Measurements from ENCODE around the gene TRAK1. TPM values are rescaled to one million over a fixed set of nuclear protein-coding genes. Genes with fewer than 3 reads are reported as not detected.

The TRAK1 gene
- total RNA-seq, 4 donors from 2014 or later = 37.4 to 89.5 (median 53.0) TPM

DNA sequence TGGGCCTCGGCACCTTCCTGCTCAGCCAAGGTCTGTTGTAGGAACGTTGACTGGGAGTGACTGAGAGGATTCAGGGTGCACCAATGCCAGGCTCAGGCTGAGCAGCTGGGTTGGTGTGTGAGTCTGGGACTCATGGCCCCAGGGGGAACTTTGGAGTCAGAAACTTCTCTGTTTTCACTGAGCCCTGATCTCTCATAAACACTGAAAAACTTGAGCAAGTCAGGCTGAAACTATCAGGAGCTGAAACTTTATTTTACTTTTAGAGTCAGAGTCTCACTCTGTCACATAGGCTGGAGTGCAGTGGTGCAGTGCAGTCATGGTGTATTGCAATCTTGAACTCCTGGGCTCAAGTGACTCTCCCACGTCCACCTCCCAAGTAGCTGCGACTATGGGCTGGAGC is 3.0 kb downstream of the TRAK1 start:
- Histone ChIP-seq H3K27ac (peak overlapping the region in 3 of 4 donors; percentile 48 to 58 (median 55)), H3K4me1 (peaks cover 2 to 87% (median 19%) of the 10 kb centered on the region in 3 donors), H3K36me3 (peaks cover 0 to 12% of the 10 kb centered on the region in 2 donors)

DNA sequence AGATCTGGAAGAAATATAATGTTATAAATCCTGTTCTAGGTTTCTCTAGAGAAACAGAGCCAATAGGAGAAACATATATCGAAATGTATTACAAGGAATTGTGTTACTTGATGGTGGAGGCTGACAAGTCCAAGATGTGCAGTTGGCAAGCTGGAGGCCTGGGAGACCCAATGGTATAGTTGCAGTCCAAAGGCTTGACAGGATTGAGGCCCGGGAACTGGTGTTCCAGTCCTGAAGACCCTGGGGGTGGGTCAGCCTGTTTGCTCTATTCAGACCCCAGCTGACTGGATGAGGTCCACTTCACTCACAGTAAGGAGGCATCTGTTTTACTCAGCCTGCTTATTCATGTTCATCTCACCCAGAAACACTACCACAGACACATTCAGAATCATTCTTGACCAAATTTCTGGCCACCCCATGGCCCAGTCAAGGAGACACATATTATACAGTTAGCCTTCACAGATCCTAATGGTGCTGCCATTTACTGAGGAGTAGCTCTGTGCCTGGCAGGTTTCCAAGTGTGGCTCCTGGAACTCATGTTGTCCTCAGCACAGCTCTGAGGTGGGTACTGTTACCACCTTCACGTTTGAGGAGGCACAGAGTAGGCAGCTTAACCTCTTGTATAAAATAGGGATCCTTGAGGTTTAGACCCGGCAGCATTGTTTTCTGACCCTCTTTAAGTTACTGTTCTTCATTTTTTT is 3.7 kb downstream of the TRAK1 start:
- Histone ChIP-seq H3K27ac (peak overlapping the region in 2 of 4 donors; percentile 48 to 58), H3K4me1 (peaks cover 2 to 89% (median 19%) of the 10 kb centered on the region in 3 donors), H3K36me3 (peaks cover 0 to 10% of the 10 kb centered on the region in 2 donors), H3K27me3 (no peaks in the 10 kb centered on the region), H3K4me3 (no peak overlapping the region), H3K9me3 (no peaks in the 10 kb centered on the region)
- WGBS, 2 donors (ENCODE audit: low coverage in 1 of 2) = 70 to 100% methylated on average over 2 of the region's 4 CpGs
- ATAC-seq = no peak
- TF ChIP-seq EP300 (IDR thresholded peaks at IDR 0.05) (no peak), POLR2A (IDR thresholded peaks at IDR 0.05) (no peak), POLR2AphosphoS5 (IDR thresholded peaks at IDR 0.05) (no peak)

More for the DNA sequence above, 3.0 kb downstream of the TRAK1 start:
- TF ChIP-seq POLR2A (IDR thresholded peaks at IDR 0.05) = no peak
- TF ChIP-seq POLR2AphosphoS5 (IDR thresholded peaks at IDR 0.05) = no peak
- TF ChIP-seq, protein P1, sequence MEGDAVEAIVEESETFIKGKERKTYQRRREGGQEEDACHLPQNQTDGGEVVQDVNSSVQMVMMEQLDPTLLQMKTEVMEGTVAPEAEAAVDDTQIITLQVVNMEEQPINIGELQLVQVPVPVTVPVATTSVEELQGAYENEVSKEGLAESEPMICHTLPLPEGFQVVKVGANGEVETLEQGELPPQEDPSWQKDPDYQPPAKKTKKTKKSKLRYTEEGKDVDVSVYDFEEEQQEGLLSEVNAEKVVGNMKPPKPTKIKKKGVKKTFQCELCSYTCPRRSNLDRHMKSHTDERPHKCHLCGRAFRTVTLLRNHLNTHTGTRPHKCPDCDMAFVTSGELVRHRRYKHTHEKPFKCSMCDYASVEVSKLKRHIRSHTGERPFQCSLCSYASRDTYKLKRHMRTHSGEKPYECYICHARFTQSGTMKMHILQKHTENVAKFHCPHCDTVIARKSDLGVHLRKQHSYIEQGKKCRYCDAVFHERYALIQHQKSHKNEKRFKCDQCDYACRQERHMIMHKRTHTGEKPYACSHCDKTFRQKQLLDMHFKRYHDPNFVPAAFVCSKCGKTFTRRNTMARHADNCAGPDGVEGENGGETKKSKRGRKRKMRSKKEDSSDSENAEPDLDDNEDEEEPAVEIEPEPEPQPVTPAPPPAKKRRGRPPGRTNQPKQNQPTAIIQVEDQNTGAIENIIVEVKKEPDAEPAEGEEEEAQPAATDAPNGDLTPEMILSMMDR (IDR thresholded peaks at IDR 0.05) = no peak
- no peak for TF ChIP-seq EP300 (IDR thresholded peaks at IDR 0.05)
- Histone ChIP-seq H3K9me3 (no peaks in the 10 kb centered on the region), H3K4me3 (no peak overlapping the region), H3K27me3 (no peaks in the 10 kb centered on the region)
- ATAC-seq = no peak
- WGBS, 2 donors (ENCODE audit: low coverage in 1 of 2) = 40 to 76% methylated on average over 1 to 3 of the region's 4 CpGs

DNA sequence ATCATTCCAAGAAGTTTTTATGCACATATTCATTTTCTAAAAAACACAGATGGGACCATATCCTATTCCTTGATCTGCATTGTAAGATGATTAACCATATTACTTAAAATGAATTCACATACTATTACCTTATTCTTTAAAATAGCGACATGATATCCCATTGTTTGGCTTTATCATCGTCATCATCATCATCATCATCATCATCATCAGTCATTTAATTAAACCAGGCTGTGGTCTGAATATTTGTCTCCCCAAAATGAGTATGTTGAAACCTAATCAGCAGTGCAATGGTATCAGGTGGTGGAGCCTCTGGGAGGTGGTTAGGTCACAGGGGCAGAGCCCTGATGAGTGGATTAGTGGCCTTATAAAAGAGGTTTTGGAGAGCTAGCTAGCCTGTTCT is 4.4 kb downstream of the TRAK1 start:
- ATAC-seq = no peak
- H3K9me3 ChIP-seq = no peaks in the 10 kb centered on the region
- WGBS, 2 donors (ENCODE audit: low coverage in 1 of 2) = 89 to 100% methylated on average over 2 of the region's 2 CpGs
- H3K4me3 ChIP-seq = no peak overlapping the region
- no peak overlapping the region for H3K27ac ChIP-seq
- H3K4me1 ChIP-seq = peaks cover 2 to 89% (median 19%) of the 10 kb centered on the region in 3 donors
- H3K36me3 ChIP-seq = peaks cover 0 to 7% of the 10 kb centered on the region in 2 donors
- no peaks in the 10 kb centered on the region for H3K27me3 ChIP-seq
- no peak for TF ChIP-seq POLR2AphosphoS5 (IDR thresholded peaks at IDR 0.05)
- no peak for TF ChIP-seq POLR2A (IDR thresholded peaks at IDR 0.05)
- TF ChIP-seq, protein P1 (IDR thresholded peaks at IDR 0.05) = no peak
- TF ChIP-seq EP300 (IDR thresholded peaks at IDR 0.05) = no peak

DNA sequence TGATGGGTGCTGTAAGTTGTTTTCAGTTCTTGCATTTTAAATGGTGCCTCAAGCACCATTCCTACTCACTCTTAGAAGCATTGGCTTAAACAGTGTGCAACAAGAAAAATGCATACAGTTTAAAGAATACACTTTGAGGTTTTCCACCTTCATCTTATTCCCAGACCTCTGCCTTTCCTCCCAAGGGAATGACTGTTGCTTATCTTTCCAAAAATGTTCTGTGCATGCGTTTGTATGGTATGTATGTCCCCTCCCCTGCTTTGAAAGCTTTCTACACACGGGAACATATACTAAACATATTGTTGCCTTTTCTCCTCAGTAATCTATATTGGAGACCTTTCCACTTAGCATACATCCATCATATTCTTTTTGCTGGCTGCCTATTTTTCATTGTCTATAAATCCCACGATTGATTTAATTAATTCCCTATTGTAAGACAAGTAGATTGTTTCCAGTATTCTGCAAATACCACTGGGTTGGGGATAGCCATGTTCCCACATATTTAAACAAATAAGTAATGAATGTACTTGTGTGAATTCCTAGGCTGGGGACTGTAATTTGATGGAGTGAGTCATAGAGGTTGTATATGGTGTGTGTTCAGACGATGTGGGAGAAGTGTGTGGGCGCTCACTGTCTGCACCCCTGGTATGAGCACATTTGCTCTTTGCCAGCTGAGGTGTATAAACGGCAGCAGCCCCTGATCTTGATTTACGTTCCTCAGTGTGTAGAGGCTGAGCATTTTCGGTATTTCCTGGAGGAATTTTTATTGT is 5.8 kb downstream of the TRAK1 start:
- H3K27ac ChIP-seq = peak overlapping the region in 3 of 4 donors; percentile 16 to 69 (median 63)
- ATAC-seq = no peak

GRCh38 chr3:42097566-42097946 is 6.4 kb downstream of the TRAK1 start:
- ATAC-seq = no peak
- Histone ChIP-seq H3K27ac (peak overlapping the region in 3 of 4 donors; percentile 16 to 69 (median 63)), H3K4me1 (peaks cover 2 to 89% (median 30%) of the 10 kb centered on the region in 3 donors)

More for the DNA sequence above, 5.8 kb downstream of the TRAK1 start:
- Histone ChIP-seq H3K4me3 (no peak overlapping the region), H3K27me3 (no peaks in the 10 kb centered on the region), H3K9me3 (no peaks in the 10 kb centered on the region), H3K4me1 (peaks cover 2 to 89% (median 27%) of the 10 kb centered on the region in 3 donors), H3K36me3 (peaks cover 0 to 3% of the 10 kb centered on the region in 2 donors)
- 29 to 36% methylated on average over 5 to 7 of the region's 8 CpGs for WGBS, 2 donors (ENCODE audit: low coverage in 1 of 2)
- TF ChIP-seq EP300 (IDR thresholded peaks at IDR 0.05) (no peak), POLR2AphosphoS5 (IDR thresholded peaks at IDR 0.05) (no peak), POLR2A (IDR thresholded peaks at IDR 0.05) (no peak)
- TF ChIP-seq, protein P1 (IDR thresholded peaks at IDR 0.05) = no peak

More at GRCh38 chr3:42097566-42097946, 6.4 kb downstream of the TRAK1 start:
- no peaks in the 10 kb centered on the region for H3K9me3 ChIP-seq
- peaks cover 0 to 3% of the 10 kb centered on the region in 2 donors for H3K36me3 ChIP-seq
- no peaks in the 10 kb centered on the region for H3K27me3 ChIP-seq
- H3K4me3 ChIP-seq = no peak overlapping the region
- TF ChIP-seq, protein P1 (IDR thresholded peaks at IDR 0.05) = peak in 3 of 4 experiments; percentile 41 to 43 (median 42)
- TF ChIP-seq EP300 (IDR thresholded peaks at IDR 0.05) (no peak), POLR2AphosphoS5 (IDR thresholded peaks at IDR 0.05) (no peak), POLR2A (IDR thresholded peaks at IDR 0.05) (no peak)
- WGBS, 2 donors (ENCODE audit: low coverage in 1 of 2) = 60% methylated on average over 3 of the region's 3 CpGs; no CpG with 5 or more reads in 1 of the 2 donors
